Measurements from ENCODE around the gene FGF11.

The FGF11 gene

GRCh38 chr17:7409716-7410115, 29.6 kb upstream of the FGF11 start:
- no peak for TF ChIP-seq CTCF (IDR thresholded peaks at IDR 0.05; ENCODE audit: low read depth, low read length)
- DNase-seq (ENCODE audit: extremely low read depth, low read depth): no peak

GRCh38 chr17:7410634-7411426, 28.5 kb upstream of the FGF11 start:
- no peak for TF ChIP-seq CTCF (IDR thresholded peaks at IDR 0.05; ENCODE audit: low read depth, low read length)
- DNase-seq (ENCODE audit: extremely low read depth, low read depth): no peak

- DNase-seq (ENCODE audit: extremely low read depth, low read depth): no peak
- TF ChIP-seq CTCF (IDR thresholded peaks at IDR 0.05; ENCODE audit: low read depth, low read length): no peak
Measured at GRCh38 chr17:7411427-7411750, 27.9 kb upstream of the FGF11 start.

GRCh38 chr17:7413346-7413985, 25.8 kb upstream of the FGF11 start:
- no peak for TF ChIP-seq CTCF (IDR thresholded peaks at IDR 0.05; ENCODE audit: low read depth, low read length)
- peak; percentile 15 for DNase-seq (ENCODE audit: extremely low read depth, low read depth)

- TF ChIP-seq CTCF (IDR thresholded peaks at IDR 0.05; ENCODE audit: low read depth, low read length): no peak
- DNase-seq (ENCODE audit: extremely low read depth, low read depth): no peak
Measured at GRCh38 chr17:7414837-7415236, 24.5 kb upstream of the FGF11 start.

- no peak for DNase-seq (ENCODE audit: extremely low read depth, low read depth)
- TF ChIP-seq CTCF (IDR thresholded peaks at IDR 0.05; ENCODE audit: low read depth, low read length): no peak
Measured at GRCh38 chr17:7415784-7416183, 23.5 kb upstream of the FGF11 start.

- no peak for DNase-seq (ENCODE audit: extremely low read depth, low read depth)
- no peak for TF ChIP-seq CTCF (IDR thresholded peaks at IDR 0.05; ENCODE audit: low read depth, low read length)
Measured at GRCh38 chr17:7416323-7416722, 23.0 kb upstream of the FGF11 start.

Data from AG09319 (cell line).